Effector memory CD4-positive, alpha-beta T cell (primary cell): ENCODE measurements around the gene CADPS2.

Experiments used
- DNase-seq, 3 donors: peaks; one replicate each; pipeline ENCODE4 v3.0.0-alpha.2; 2020
- H3K27ac ChIP-seq: 2 replicates; pipeline ENCODE4 v1.7.0; 2013; ENCODE audit warnings: mild to moderate bottlenecking, low read length, moderate library complexity; ENCODE audit not compliant: insufficient read depth, poor library complexity, severe bottlenecking
- H3K27me3 ChIP-seq: replicated peaks from 2 replicates; pipeline ENCODE4 v1.7.0; 2013; ENCODE audit warnings: mild to moderate bottlenecking, low read length; ENCODE audit not compliant: insufficient read depth, control insufficient read depth, poor library complexity, severe bottlenecking
- H3K36me3 ChIP-seq: 2 replicates; pipeline ENCODE4 v1.7.0; 2013; ENCODE audit warnings: mild to moderate bottlenecking, low read length, moderate library complexity; ENCODE audit not compliant: control insufficient read depth, insufficient read depth
- H3K4me1 ChIP-seq: 2 replicates; pipeline ENCODE4 v1.7.0; 2013; ENCODE audit warnings: low read length, mild to moderate bottlenecking; ENCODE audit not compliant: control insufficient read depth, insufficient read depth, poor library complexity, severe bottlenecking
- H3K4me3 ChIP-seq: 2 replicates; pipeline ENCODE4 v1.7.0; 2013; ENCODE audit warnings: low read length, low read depth, mild to moderate bottlenecking; ENCODE audit not compliant: insufficient read depth, poor library complexity, severe bottlenecking
- H3K9me3 ChIP-seq: 2 replicates; pipeline ENCODE4 v1.7.0; 2013; ENCODE audit warnings: mild to moderate bottlenecking, low read length, moderate library complexity; ENCODE audit not compliant: control insufficient read depth

The CADPS2 gene

GRCh38 chr7:122727354-122727753 is 158.9 kb downstream of the CADPS2 start:
- no peak overlapping the region for H3K27ac ChIP-seq
- H3K27me3 ChIP-seq = no peaks in the 10 kb centered on the region
- no peaks in the 10 kb centered on the region for H3K9me3 ChIP-seq
- no peak overlapping the region for H3K4me3 ChIP-seq
- no peaks in the 10 kb centered on the region for H3K36me3 ChIP-seq
- no peak for DNase-seq
- no peaks in the 10 kb centered on the region for H3K4me1 ChIP-seq

DNA sequence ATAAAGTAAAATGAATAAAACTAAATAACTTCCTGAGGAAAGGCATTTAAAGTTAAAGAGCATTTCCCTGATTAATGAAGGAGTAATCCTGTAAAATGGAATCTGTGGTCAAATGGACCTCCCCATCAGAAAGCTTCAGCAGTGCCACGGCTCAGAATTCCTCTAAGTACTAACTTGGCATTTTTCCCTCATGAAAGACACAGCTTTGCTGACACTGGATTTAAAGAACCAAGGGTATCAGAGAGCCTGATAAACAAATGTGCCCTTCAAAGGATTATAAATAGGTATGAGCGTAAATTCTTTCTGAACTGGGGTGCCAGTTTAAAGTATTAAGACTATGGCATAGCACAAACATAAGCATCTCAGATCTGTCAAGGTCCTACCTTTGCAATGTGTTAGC is 159.4 kb downstream of the CADPS2 start:
- no peak for DNase-seq
- H3K27ac ChIP-seq = no peak overlapping the region
- no peak overlapping the region for H3K4me3 ChIP-seq
- H3K9me3 ChIP-seq = no peaks in the 10 kb centered on the region
- no peaks in the 10 kb centered on the region for H3K36me3 ChIP-seq
- no peaks in the 10 kb centered on the region for H3K4me1 ChIP-seq
- no peaks in the 10 kb centered on the region for H3K27me3 ChIP-seq

GRCh38 chr7:122724366-122724765 is 161.9 kb downstream of the CADPS2 start:
- Histone ChIP-seq H3K9me3 (no peaks in the 10 kb centered on the region), H3K27ac (no peak overlapping the region), H3K4me3 (no peak overlapping the region), H3K36me3 (no peaks in the 10 kb centered on the region), H3K4me1 (no peaks in the 10 kb centered on the region), H3K27me3 (no peaks in the 10 kb centered on the region)
- no peak for DNase-seq

DNA sequence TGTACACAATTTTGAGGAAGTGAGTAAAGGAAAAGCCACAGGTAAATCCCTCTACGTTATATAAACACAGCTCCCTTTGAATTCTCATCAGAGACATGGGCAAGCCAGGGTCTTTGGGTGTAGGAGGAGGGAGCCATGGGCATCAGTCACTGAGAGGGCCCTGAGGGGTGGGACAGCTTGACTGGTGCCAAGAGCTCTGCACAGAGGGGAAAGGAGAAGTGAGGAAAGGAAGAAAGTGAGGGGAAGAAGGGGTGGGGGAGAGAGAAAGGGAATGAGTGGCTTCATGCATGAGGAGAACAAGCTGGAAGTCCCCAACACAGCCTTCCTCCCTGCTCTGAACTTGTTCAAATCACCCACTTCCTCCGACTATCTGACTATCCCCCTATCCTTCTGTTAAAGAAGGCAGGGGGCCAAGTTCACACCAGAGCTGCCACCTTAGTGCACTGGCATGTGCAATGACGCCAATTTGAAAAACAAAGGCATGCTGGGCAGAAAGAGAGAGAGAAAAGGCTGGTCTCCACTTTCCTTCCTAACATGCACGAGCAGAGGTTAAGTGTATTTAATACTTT is 167.2 kb downstream of the CADPS2 start:
- H3K9me3 ChIP-seq = no peaks in the 10 kb centered on the region
- no peak overlapping the region for H3K27ac ChIP-seq
- H3K4me3 ChIP-seq = no peak overlapping the region
- H3K27me3 ChIP-seq = no peaks in the 10 kb centered on the region
- DNase-seq = no peak
- H3K36me3 ChIP-seq = no peaks in the 10 kb centered on the region
- no peaks in the 10 kb centered on the region for H3K4me1 ChIP-seq

GRCh38 chr7:122717356-122718089 is 168.7 kb downstream of the CADPS2 start:
- Histone ChIP-seq H3K4me3 (no peak overlapping the region), H3K36me3 (no peaks in the 10 kb centered on the region), H3K27me3 (no peaks in the 10 kb centered on the region), H3K9me3 (no peaks in the 10 kb centered on the region), H3K27ac (no peak overlapping the region), H3K4me1 (no peaks in the 10 kb centered on the region)
- no peak for DNase-seq

DNA sequence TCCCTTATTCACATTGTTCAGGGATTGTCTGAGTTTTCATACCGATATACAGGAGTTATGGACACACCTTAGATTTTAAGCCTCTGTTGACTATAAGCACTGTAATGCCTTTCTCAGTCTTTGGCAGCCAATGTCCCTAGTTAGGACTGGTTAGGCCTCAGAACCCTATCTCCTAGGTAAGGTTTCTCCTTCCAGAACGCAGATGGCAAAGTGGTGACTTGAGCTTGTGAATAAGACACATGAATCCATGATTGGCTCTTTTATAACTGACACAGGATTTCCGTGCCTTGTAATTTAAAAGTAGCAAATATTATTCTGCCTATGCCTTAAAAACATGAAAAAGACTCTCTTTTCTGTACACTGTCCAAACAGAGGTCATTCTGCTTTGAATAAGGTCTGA is 171.1 kb downstream of the CADPS2 start:
- no peaks in the 10 kb centered on the region for H3K4me1 ChIP-seq
- H3K9me3 ChIP-seq = no peaks in the 10 kb centered on the region
- no peak overlapping the region for H3K4me3 ChIP-seq
- no peak overlapping the region for H3K27ac ChIP-seq
- H3K27me3 ChIP-seq = no peaks in the 10 kb centered on the region
- no peaks in the 10 kb centered on the region for H3K36me3 ChIP-seq
- no peak for DNase-seq

GRCh38 chr7:122710916-122711315 is 175.3 kb downstream of the CADPS2 start:
- Histone ChIP-seq H3K27me3 (no peaks in the 10 kb centered on the region), H3K9me3 (no peaks in the 10 kb centered on the region), H3K36me3 (no peaks in the 10 kb centered on the region), H3K27ac (no peak overlapping the region), H3K4me3 (no peak overlapping the region), H3K4me1 (no peaks in the 10 kb centered on the region)
- no peak for DNase-seq

DNA sequence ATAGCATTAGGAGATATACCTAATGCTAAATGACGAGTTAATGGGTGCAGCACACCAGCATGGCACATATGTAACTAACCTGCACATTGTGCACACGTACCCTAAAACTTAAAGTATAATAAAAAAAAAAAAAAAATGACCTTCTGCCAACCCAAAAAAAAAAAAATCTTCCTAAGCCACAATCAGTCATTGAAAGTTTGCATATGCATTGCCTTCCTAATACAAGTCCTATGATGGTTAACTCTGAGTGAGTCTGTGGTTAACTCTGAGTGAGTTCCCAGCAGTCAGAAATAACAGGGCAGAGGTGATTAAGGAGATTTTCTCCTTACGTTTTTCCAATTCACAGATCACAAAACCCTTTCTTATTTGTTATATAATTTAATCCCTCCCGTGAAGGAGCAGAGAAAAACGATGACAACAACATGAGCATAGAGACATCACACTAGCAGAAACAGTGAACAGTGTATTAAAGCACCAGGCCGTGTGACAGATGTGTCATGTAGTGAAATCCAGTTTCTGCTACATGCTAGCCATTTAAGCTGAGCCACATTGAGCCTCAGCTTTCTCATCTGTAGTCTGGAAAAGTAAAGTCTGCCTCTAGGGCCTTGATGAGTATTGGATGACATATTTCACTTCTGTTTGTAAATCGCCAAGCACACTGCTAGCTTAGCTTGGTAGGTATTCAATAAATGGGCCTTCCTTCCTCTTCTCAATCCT is 176.2 kb downstream of the CADPS2 start:
- Histone ChIP-seq H3K4me1 (no peaks in the 10 kb centered on the region), H3K27ac (no peak overlapping the region), H3K9me3 (no peaks in the 10 kb centered on the region), H3K27me3 (no peaks in the 10 kb centered on the region), H3K36me3 (no peaks in the 10 kb centered on the region), H3K4me3 (no peak overlapping the region)
- no peak for DNase-seq

GRCh38 chr7:122706836-122707235 is 179.4 kb downstream of the CADPS2 start:
- Histone ChIP-seq H3K4me1 (no peaks in the 10 kb centered on the region), H3K4me3 (no peak overlapping the region), H3K27ac (no peak overlapping the region), H3K36me3 (no peaks in the 10 kb centered on the region), H3K9me3 (no peaks in the 10 kb centered on the region), H3K27me3 (no peaks in the 10 kb centered on the region)
- DNase-seq = no peak

- Histone ChIP-seq H3K4me3 (no peak within 1 kb of the TSS), H3K4me1 (no peaks in the 10 kb centered on the region), H3K27me3 (no peaks in the 10 kb centered on the region), H3K9me3 (no peaks in the 10 kb centered on the region), H3K36me3 (no peaks in the 10 kb centered on the region), H3K27ac (no peak within 1 kb of the TSS)
- DNase-seq = no peak
Observed at GRCh38 chr7:122702872-122703510, 183.3 kb downstream of the CADPS2 start, which contains the start of gene RNF148. Gene RNF148, minus strand, starts transcription at chr7:122702922. Its CDS starts 172 bp downstream, at chr7:122702750.
